Measurements from ENCODE around the gene CNOT4.

The CNOT4 gene

GRCh38 chr7:135537905-135538304 lies 28.0 kb upstream of the CNOT4 start:
- Histone ChIP-seq H3K9me3 (ENCODE audit: control insufficient read depth, low read length) (no peaks in the 10 kb centered on the region), H3K36me3 (ENCODE audit: control insufficient read depth, insufficient read depth, low read length) (no peaks in the 10 kb centered on the region), H3K27me3 (ENCODE audit: control insufficient read depth, insufficient read depth, low read length, poor library complexity, severe bottlenecking) (no peaks in the 10 kb centered on the region), H3K4me1 (ENCODE audit: control insufficient read depth, insufficient read depth, low read length) (no peaks in the 10 kb centered on the region), H3K4me3 (ENCODE audit: insufficient read depth, low read depth, low read length) (no peak overlapping the region), H3K27ac (ENCODE audit: insufficient read depth, low read depth, low read length, poor library complexity, severe bottlenecking) (no peak overlapping the region)

DNA sequence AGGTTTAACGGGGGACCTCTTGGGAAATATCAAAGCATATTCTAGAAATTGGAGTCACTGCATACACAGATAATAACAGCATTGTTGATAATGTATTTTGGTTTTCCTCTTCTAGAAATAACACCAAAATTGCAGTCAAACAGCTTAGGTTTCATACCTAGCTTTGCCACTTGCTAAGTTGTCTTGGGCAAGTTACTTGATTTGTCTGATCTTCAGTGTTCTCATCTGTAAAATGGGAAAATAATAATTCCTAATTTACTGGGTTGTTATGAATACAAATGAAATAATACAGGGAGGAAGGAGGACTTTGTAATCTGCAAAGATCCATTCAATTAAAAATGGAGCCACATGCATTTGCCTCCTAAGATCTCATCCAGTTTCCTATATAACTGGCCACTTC lies 27.6 kb upstream of the CNOT4 start:
- H3K27ac ChIP-seq (ENCODE audit: insufficient read depth, low read depth, low read length, poor library complexity, severe bottlenecking): no peak overlapping the region
- H3K4me1 ChIP-seq (ENCODE audit: control insufficient read depth, insufficient read depth, low read length): no peaks in the 10 kb centered on the region
- WGBS, 2 experiments: 80% methylated on average over 1 of the region's 1 CpG
- H3K36me3 ChIP-seq (ENCODE audit: control insufficient read depth, insufficient read depth, low read length): no peaks in the 10 kb centered on the region
- no peak overlapping the region for H3K4me3 ChIP-seq (ENCODE audit: insufficient read depth, low read depth, low read length)
- no peaks in the 10 kb centered on the region for H3K9me3 ChIP-seq (ENCODE audit: control insufficient read depth, low read length)
- no peaks in the 10 kb centered on the region for H3K27me3 ChIP-seq (ENCODE audit: control insufficient read depth, insufficient read depth, low read length, poor library complexity, severe bottlenecking)

- Histone ChIP-seq H3K36me3 (ENCODE audit: control insufficient read depth, insufficient read depth, low read length) (no peaks in the 10 kb centered on the region), H3K4me3 (ENCODE audit: insufficient read depth, low read depth, low read length) (no peak overlapping the region), H3K9me3 (ENCODE audit: control insufficient read depth, low read length) (no peaks in the 10 kb centered on the region), H3K4me1 (ENCODE audit: control insufficient read depth, insufficient read depth, low read length) (no peaks in the 10 kb centered on the region), H3K27ac (ENCODE audit: insufficient read depth, low read depth, low read length, poor library complexity, severe bottlenecking) (no peak overlapping the region), H3K27me3 (ENCODE audit: control insufficient read depth, insufficient read depth, low read length, poor library complexity, severe bottlenecking) (no peaks in the 10 kb centered on the region)
- WGBS, 2 experiments: 86 to 90% methylated on average over 6 of the region's 7 CpGs
Measured at GRCh38 chr7:135536150-135536549, 26.2 kb upstream of the CNOT4 start.

- WGBS, 2 experiments: 88 to 90% methylated on average over 3 of the region's 3 CpGs
- Histone ChIP-seq H3K36me3 (ENCODE audit: control insufficient read depth, insufficient read depth, low read length) (no peaks in the 10 kb centered on the region), H3K27me3 (ENCODE audit: control insufficient read depth, insufficient read depth, low read length, poor library complexity, severe bottlenecking) (no peaks in the 10 kb centered on the region), H3K9me3 (ENCODE audit: control insufficient read depth, low read length) (no peaks in the 10 kb centered on the region), H3K4me3 (ENCODE audit: insufficient read depth, low read depth, low read length) (no peak overlapping the region), H3K4me1 (ENCODE audit: control insufficient read depth, insufficient read depth, low read length) (no peaks in the 10 kb centered on the region), H3K27ac (ENCODE audit: insufficient read depth, low read depth, low read length, poor library complexity, severe bottlenecking) (no peak overlapping the region)
Measured at GRCh38 chr7:135527025-135527424, 17.1 kb upstream of the CNOT4 start.

GRCh38 chr7:135525426-135525825 lies 15.5 kb upstream of the CNOT4 start:
- H3K4me3 ChIP-seq (ENCODE audit: insufficient read depth, low read depth, low read length): no peak overlapping the region
- no peak overlapping the region for H3K27ac ChIP-seq (ENCODE audit: insufficient read depth, low read depth, low read length, poor library complexity, severe bottlenecking)
- H3K27me3 ChIP-seq (ENCODE audit: control insufficient read depth, insufficient read depth, low read length, poor library complexity, severe bottlenecking): no peaks in the 10 kb centered on the region
- 89% methylated on average over 4 of the region's 4 CpGs for WGBS, 2 experiments
- no peaks in the 10 kb centered on the region for H3K4me1 ChIP-seq (ENCODE audit: control insufficient read depth, insufficient read depth, low read length)
- H3K9me3 ChIP-seq (ENCODE audit: control insufficient read depth, low read length): no peaks in the 10 kb centered on the region
- H3K36me3 ChIP-seq (ENCODE audit: control insufficient read depth, insufficient read depth, low read length): no peaks in the 10 kb centered on the region

- H3K27me3 ChIP-seq (ENCODE audit: control insufficient read depth, insufficient read depth, low read length, poor library complexity, severe bottlenecking): no peaks in the 10 kb centered on the region
- 100% methylated on average over 1 of the region's 1 CpG for WGBS, 2 experiments
- H3K4me3 ChIP-seq (ENCODE audit: insufficient read depth, low read depth, low read length): no peak overlapping the region
- H3K36me3 ChIP-seq (ENCODE audit: control insufficient read depth, insufficient read depth, low read length): no peaks in the 10 kb centered on the region
- H3K4me1 ChIP-seq (ENCODE audit: control insufficient read depth, insufficient read depth, low read length): no peaks in the 10 kb centered on the region
- H3K27ac ChIP-seq (ENCODE audit: insufficient read depth, low read depth, low read length, poor library complexity, severe bottlenecking): no peak overlapping the region
- no peaks in the 10 kb centered on the region for H3K9me3 ChIP-seq (ENCODE audit: control insufficient read depth, low read length)
Measured at GRCh38 chr7:135523146-135523545, 13.2 kb upstream of the CNOT4 start.

DNA sequence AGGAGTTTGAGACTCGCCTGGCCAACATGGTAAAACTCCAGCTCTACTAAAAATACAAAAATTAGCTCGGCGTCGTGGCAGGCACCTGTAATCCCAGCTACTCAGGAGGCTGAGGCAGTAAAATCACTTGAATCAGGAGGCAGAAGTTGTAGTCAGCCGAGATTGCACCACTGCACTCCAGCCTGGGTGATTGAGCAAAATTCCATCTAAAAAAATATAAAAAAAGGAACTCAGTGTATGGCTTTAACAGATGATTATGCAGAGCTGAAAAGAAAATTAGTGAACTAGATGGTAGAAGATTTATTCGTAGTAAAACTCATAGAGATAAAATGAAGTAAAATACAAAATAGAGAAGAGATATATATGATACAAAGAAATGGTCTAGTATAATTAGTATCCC lies 12.6 kb upstream of the CNOT4 start:
- Histone ChIP-seq H3K4me3 (ENCODE audit: insufficient read depth, low read depth, low read length) (no peak overlapping the region), H3K27me3 (ENCODE audit: control insufficient read depth, insufficient read depth, low read length, poor library complexity, severe bottlenecking) (no peaks in the 10 kb centered on the region), H3K9me3 (ENCODE audit: control insufficient read depth, low read length) (no peaks in the 10 kb centered on the region), H3K4me1 (ENCODE audit: control insufficient read depth, insufficient read depth, low read length) (no peaks in the 10 kb centered on the region), H3K36me3 (ENCODE audit: control insufficient read depth, insufficient read depth, low read length) (no peaks in the 10 kb centered on the region), H3K27ac (ENCODE audit: insufficient read depth, low read depth, low read length, poor library complexity, severe bottlenecking) (no peak overlapping the region)
- 79 to 92% methylated on average over 5 to 6 of the region's 6 CpGs for WGBS, 2 experiments

- H3K36me3 ChIP-seq (ENCODE audit: control insufficient read depth, insufficient read depth, low read length): no peaks in the 10 kb centered on the region
- 96 to 97% methylated on average over 4 of the region's 4 CpGs for WGBS, 2 experiments
- H3K9me3 ChIP-seq (ENCODE audit: control insufficient read depth, low read length): no peaks in the 10 kb centered on the region
- no peak overlapping the region for H3K4me3 ChIP-seq (ENCODE audit: insufficient read depth, low read depth, low read length)
- H3K27ac ChIP-seq (ENCODE audit: insufficient read depth, low read depth, low read length, poor library complexity, severe bottlenecking): no peak overlapping the region
- H3K4me1 ChIP-seq (ENCODE audit: control insufficient read depth, insufficient read depth, low read length): no peaks in the 10 kb centered on the region
- no peaks in the 10 kb centered on the region for H3K27me3 ChIP-seq (ENCODE audit: control insufficient read depth, insufficient read depth, low read length, poor library complexity, severe bottlenecking)
Measured at GRCh38 chr7:135519871-135520270, 10.0 kb upstream of the CNOT4 start.

GRCh38 chr7:135519233-135519688 lies 9.4 kb upstream of the CNOT4 start:
- Histone ChIP-seq H3K27me3 (ENCODE audit: control insufficient read depth, insufficient read depth, low read length, poor library complexity, severe bottlenecking) (no peaks in the 10 kb centered on the region), H3K4me3 (ENCODE audit: insufficient read depth, low read depth, low read length) (no peak overlapping the region), H3K9me3 (ENCODE audit: control insufficient read depth, low read length) (no peaks in the 10 kb centered on the region), H3K4me1 (ENCODE audit: control insufficient read depth, insufficient read depth, low read length) (no peaks in the 10 kb centered on the region), H3K36me3 (ENCODE audit: control insufficient read depth, insufficient read depth, low read length) (no peaks in the 10 kb centered on the region), H3K27ac (ENCODE audit: insufficient read depth, low read depth, low read length, poor library complexity, severe bottlenecking) (no peak overlapping the region)

GRCh38 chr7:135518748-135519147 lies 8.8 kb upstream of the CNOT4 start:
- Histone ChIP-seq H3K4me3 (ENCODE audit: insufficient read depth, low read depth, low read length) (no peak overlapping the region), H3K27ac (ENCODE audit: insufficient read depth, low read depth, low read length, poor library complexity, severe bottlenecking) (no peak overlapping the region), H3K27me3 (ENCODE audit: control insufficient read depth, insufficient read depth, low read length, poor library complexity, severe bottlenecking) (no peaks in the 10 kb centered on the region), H3K9me3 (ENCODE audit: control insufficient read depth, low read length) (no peaks in the 10 kb centered on the region), H3K4me1 (ENCODE audit: control insufficient read depth, insufficient read depth, low read length) (no peaks in the 10 kb centered on the region), H3K36me3 (ENCODE audit: control insufficient read depth, insufficient read depth, low read length) (no peaks in the 10 kb centered on the region)
- WGBS, 2 experiments: 78 to 100% methylated on average over 1 of the region's 1 CpG

- Histone ChIP-seq H3K27ac (ENCODE audit: insufficient read depth, low read depth, low read length, poor library complexity, severe bottlenecking) (no peak overlapping the region), H3K4me3 (ENCODE audit: insufficient read depth, low read depth, low read length) (no peak overlapping the region), H3K36me3 (ENCODE audit: control insufficient read depth, insufficient read depth, low read length) (no peaks in the 10 kb centered on the region), H3K4me1 (ENCODE audit: control insufficient read depth, insufficient read depth, low read length) (no peaks in the 10 kb centered on the region), H3K9me3 (ENCODE audit: control insufficient read depth, low read length) (no peaks in the 10 kb centered on the region), H3K27me3 (ENCODE audit: control insufficient read depth, insufficient read depth, low read length, poor library complexity, severe bottlenecking) (no peaks in the 10 kb centered on the region)
- 91 to 94% methylated on average over 3 of the region's 3 CpGs for WGBS, 2 experiments
Measured at GRCh38 chr7:135517060-135517459, 7.2 kb upstream of the CNOT4 start.
